Measurements from ENCODE around the gene LZTR1. TPM values are rescaled to one million over a fixed set of nuclear protein-coding genes. Genes with fewer than 3 reads are reported as not detected.
A peak's percentile ranks its signal among the peaks of the same experiment; 100 is the strongest.

Gene LZTR1
- total RNA-seq, 1 donor from 2014 or later = 21.9 TPM

DNA sequence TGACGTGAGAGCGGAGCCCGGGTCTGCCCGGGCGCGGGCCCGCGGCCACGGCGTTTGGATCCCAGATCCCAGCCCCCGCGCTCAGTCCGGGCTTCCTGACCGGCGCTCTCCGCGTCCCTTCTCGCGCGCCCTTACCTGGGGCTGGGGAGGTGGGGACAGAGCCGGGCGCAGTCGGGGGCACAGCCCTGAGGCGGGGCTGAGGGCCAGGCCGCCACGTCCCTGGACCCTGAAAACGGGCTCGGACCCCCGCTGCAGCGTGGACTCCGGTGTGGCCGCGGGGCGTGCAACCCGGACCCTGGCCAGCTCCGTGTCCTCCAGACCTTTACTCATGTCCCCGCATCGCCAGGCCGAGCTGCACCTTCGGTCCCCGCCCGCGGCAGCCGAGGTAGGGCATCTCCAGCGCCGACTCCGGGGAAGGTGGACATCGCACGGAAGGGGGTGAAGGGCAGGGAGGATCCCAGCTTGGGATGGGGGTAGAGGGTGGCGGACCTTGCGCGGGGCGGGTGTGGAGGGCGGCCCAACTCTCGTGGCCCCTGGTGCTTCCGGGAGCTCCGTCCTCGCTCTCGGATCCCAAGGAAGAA lies 24.9 kb upstream of the LZTR1 start:
- no peak overlapping the region for H3K27ac ChIP-seq
- H3K9me3 Mint-ChIP-seq = no peaks in the 10 kb centered on the region
- H3K4me1 Mint-ChIP-seq = peaks cover 13% of the 10 kb centered on the region
- DNase-seq (ENCODE audit: low spot score) = peak; percentile 42
- peak overlapping the region; percentile 78 for H3K4me3 Mint-ChIP-seq
- peaks cover 19% of the 10 kb centered on the region for H3K27me3 Mint-ChIP-seq (ENCODE audit: insufficient read depth, low read depth)
- peaks cover 7% of the 10 kb centered on the region for H3K79me2 ChIP-seq (ENCODE audit: low read depth)
- no peak overlapping the region for H3K9ac ChIP-seq
- no peaks in the 10 kb centered on the region for H3K36me3 ChIP-seq
- H3K9me3 ChIP-seq (ENCODE audit: low read depth) = no peaks in the 10 kb centered on the region
- H3K36me3 Mint-ChIP-seq = peaks cover 9% of the 10 kb centered on the region
- TF ChIP-seq EZH2phosphoT487 (IDR thresholded peaks at IDR 0.05) = peak; percentile 68
- TF ChIP-seq, protein P1, sequence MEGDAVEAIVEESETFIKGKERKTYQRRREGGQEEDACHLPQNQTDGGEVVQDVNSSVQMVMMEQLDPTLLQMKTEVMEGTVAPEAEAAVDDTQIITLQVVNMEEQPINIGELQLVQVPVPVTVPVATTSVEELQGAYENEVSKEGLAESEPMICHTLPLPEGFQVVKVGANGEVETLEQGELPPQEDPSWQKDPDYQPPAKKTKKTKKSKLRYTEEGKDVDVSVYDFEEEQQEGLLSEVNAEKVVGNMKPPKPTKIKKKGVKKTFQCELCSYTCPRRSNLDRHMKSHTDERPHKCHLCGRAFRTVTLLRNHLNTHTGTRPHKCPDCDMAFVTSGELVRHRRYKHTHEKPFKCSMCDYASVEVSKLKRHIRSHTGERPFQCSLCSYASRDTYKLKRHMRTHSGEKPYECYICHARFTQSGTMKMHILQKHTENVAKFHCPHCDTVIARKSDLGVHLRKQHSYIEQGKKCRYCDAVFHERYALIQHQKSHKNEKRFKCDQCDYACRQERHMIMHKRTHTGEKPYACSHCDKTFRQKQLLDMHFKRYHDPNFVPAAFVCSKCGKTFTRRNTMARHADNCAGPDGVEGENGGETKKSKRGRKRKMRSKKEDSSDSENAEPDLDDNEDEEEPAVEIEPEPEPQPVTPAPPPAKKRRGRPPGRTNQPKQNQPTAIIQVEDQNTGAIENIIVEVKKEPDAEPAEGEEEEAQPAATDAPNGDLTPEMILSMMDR (IDR thresholded peaks at IDR 0.05) = no peak
- H3F3A ChIP-seq (ENCODE audit: low read depth) = peaks cover 30% of the 10 kb centered on the region
- peak overlapping the region; percentile 50 for H3K4me3 ChIP-seq
- H3K4me2 ChIP-seq = peak overlapping the region; percentile 76
- no peaks in the 10 kb centered on the region for H3K4me1 ChIP-seq
- H4K20me1 ChIP-seq (ENCODE audit: low read depth) = peaks cover 56% of the 10 kb centered on the region
- no peak overlapping the region for H2AFZ ChIP-seq (replicated peaks)
- peaks cover 35% of the 10 kb centered on the region for H3K27me3 ChIP-seq
- no peak overlapping the region for H3K27ac Mint-ChIP-seq

DNA sequence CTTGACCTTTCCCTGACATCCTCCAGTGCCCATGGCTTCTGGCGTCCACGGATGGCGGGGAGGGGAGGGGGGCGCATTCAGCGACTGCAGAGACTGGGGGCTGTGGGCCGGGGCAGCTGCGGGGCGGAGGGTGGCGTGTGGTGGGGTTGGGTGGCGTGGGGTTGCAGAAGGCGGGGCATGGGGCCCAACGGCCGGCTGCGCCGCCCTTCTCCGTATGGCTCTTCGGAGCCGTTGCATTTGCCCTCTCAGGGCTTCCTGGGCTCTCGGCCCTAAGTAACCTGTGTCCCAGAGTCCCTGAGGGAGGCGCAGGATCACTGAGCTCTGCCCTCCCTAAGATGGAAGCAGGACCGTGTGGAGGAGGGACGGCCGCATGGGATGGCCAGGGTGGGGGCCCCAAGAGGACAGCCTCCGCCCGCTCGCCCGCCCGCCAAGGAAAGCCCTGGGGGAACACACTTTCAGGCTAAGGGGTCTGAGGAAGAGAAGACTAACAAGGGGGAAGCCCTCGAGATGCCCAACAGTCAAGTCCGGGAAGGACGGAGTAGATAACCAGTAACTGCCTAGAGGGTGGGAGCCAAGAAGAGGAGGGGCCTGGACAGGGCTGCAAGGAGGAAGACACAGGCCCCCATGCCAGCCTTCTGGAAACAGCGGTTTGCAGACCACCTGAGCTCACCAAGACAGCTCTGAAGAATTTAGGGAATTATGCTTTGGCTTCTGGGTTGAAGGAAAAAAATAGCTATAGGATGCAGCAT lies 24.2 kb upstream of the LZTR1 start:
- Histone ChIP-seq H2AFZ (replicated peaks) (no peak overlapping the region), H3K9ac (no peak overlapping the region), H3K4me3 (peak overlapping the region; percentile 50), H3K4me2 (peak overlapping the region; percentile 76), H3K36me3 (no peaks in the 10 kb centered on the region), H3K27ac (no peak overlapping the region), H3K27me3 (peaks cover 40% of the 10 kb centered on the region), H3K79me2 (ENCODE audit: low read depth) (peaks cover under 1% of the 10 kb centered on the region), H4K20me1 (ENCODE audit: low read depth) (peaks cover 49% of the 10 kb centered on the region), H3K9me3 (ENCODE audit: low read depth) (no peaks in the 10 kb centered on the region), H3F3A (ENCODE audit: low read depth) (peaks cover 30% of the 10 kb centered on the region), H3K4me1 (no peaks in the 10 kb centered on the region)
- Mint-ChIP-seq H3K36me3 (peaks cover 4% of the 10 kb centered on the region), H3K4me1 (peaks cover 13% of the 10 kb centered on the region), H3K4me3 (peak overlapping the region; percentile 78), H3K27ac (no peak overlapping the region), H3K27me3 (ENCODE audit: insufficient read depth, low read depth) (peaks cover 19% of the 10 kb centered on the region), H3K9me3 (no peaks in the 10 kb centered on the region)
- TF ChIP-seq EZH2 (IDR thresholded peaks at IDR 0.05) (no peak), EZH2phosphoT487 (IDR thresholded peaks at IDR 0.05) (peak; percentile 34)
- DNase-seq (ENCODE audit: low spot score) = peak; percentile 65

- Mint-ChIP-seq H3K27me3 (ENCODE audit: insufficient read depth, low read depth) (peaks cover 33% of the 10 kb centered on the region), H3K27ac (peak overlapping the region; percentile 4), H3K36me3 (no peaks in the 10 kb centered on the region), H3K4me3 (peak overlapping the region; percentile 70), H3K4me1 (peaks cover 22% of the 10 kb centered on the region), H3K9me3 (no peaks in the 10 kb centered on the region)
- H3K4me3 ChIP-seq = no peak overlapping the region
- peaks cover 32% of the 10 kb centered on the region for H4K20me1 ChIP-seq (ENCODE audit: low read depth)
- H3K4me2 ChIP-seq = no peak overlapping the region
- TF ChIP-seq, protein P1 (IDR thresholded peaks at IDR 0.05) = no peak
- TF ChIP-seq EZH2phosphoT487 (IDR thresholded peaks at IDR 0.05) = no peak
- no peak for TF ChIP-seq EZH2 (IDR thresholded peaks at IDR 0.05)
- H3K36me3 ChIP-seq = no peaks in the 10 kb centered on the region
- H3K4me1 ChIP-seq = peaks cover 6% of the 10 kb centered on the region
- H3K27me3 ChIP-seq = peaks cover 60% of the 10 kb centered on the region
- no peaks in the 10 kb centered on the region for H3K9me3 ChIP-seq (ENCODE audit: low read depth)
- H3K27ac ChIP-seq = no peak overlapping the region
- DNase-seq (ENCODE audit: low spot score) = no peak
- no peak overlapping the region for H3K9ac ChIP-seq
- H3F3A ChIP-seq (ENCODE audit: low read depth) = peaks cover 30% of the 10 kb centered on the region
- H3K79me2 ChIP-seq (ENCODE audit: low read depth) = no peaks in the 10 kb centered on the region
- no peak overlapping the region for H2AFZ ChIP-seq (replicated peaks)
Measured at GRCh38 chr22:20959578-20960461, 22.3 kb upstream of the LZTR1 start.
